ACC112 (cell line): Measurements from ENCODE around the gene CCDC195.

Source experiments
- H2AFZ ChIP-seq: fragments of 200-600 bp; sonication (generic); one replicate; pipeline ENCODE4 v1.6.0; 2017; ENCODE audit warnings: antibody characterized with exemption, low read length; ENCODE audit not compliant: unreplicated experiment
- H3K27ac ChIP-seq: fragments of 200-600 bp; sonication (generic); 2 replicates; pipeline ENCODE4 v1.5.1; 2014; ENCODE audit warnings: low read depth, mild to moderate bottlenecking, antibody characterized with exemption, low read length, moderate library complexity
- H3K27me3 ChIP-seq: fragments of 200-600 bp; sonication (generic); 2 replicates; pipeline ENCODE4 v1.6.1; 2014; ENCODE audit warnings: mild to moderate bottlenecking, antibody characterized with exemption, low read length, moderate library complexity, mixed read lengths; ENCODE audit not compliant: insufficient read depth
- H3K36me3 ChIP-seq: fragments of 200-600 bp; sonication (generic); 2 replicates; pipeline ENCODE4 v1.6.1; 2016; ENCODE audit warnings: mild to moderate bottlenecking, antibody characterized with exemption, low read length, moderate library complexity, mixed read lengths; ENCODE audit not compliant: insufficient read depth
- H3K4me1 ChIP-seq: fragments of 200-600 bp; sonication (generic); one replicate; pipeline ENCODE4 v1.6.1; 2016; ENCODE audit warnings: low read length, mixed read lengths; ENCODE audit not compliant: insufficient read depth, unreplicated experiment, control insufficient read depth
- H3K4me3 ChIP-seq: fragments of 200-600 bp; sonication (generic); 2 replicates; pipeline ENCODE4 v1.5.1; 2014; ENCODE audit warnings: mild to moderate bottlenecking, low read depth, low read length
- H3K79me2 ChIP-seq: fragments of 200-600 bp; sonication (generic); one replicate; pipeline ENCODE4 v1.6.0; 2016; ENCODE audit warnings: low read length; ENCODE audit not compliant: control insufficient read depth, unreplicated experiment, insufficient read depth

The CCDC195 gene

DNA sequence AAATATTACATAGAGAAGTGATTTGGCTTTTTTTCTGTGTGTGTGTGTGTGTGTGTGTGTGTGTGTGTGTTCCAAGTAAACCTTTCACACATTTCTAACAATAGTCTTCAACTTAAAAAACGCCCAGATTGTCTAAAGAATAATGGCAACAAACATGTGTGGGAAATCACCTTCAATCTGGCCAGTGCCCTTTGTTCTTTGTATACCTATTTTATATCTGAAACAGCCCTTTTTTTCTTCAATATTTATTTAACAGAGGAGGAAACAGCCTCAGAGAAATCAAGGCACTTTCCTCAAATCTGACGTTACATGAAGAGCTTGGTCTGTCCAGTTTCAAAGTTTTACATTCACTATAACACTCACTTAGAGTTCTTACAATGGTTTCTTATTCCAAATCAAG is 25.3 kb downstream of the CCDC195 start:
- Histone ChIP-seq H3K27me3 (no peaks in the 10 kb centered on the region), H3K36me3 (no peaks in the 10 kb centered on the region), H3K4me3 (no peak overlapping the region), H2AFZ (no peak overlapping the region), H3K79me2 (no peaks in the 10 kb centered on the region), H3K27ac (no peak overlapping the region), H3K4me1 (no peaks in the 10 kb centered on the region)

DNA sequence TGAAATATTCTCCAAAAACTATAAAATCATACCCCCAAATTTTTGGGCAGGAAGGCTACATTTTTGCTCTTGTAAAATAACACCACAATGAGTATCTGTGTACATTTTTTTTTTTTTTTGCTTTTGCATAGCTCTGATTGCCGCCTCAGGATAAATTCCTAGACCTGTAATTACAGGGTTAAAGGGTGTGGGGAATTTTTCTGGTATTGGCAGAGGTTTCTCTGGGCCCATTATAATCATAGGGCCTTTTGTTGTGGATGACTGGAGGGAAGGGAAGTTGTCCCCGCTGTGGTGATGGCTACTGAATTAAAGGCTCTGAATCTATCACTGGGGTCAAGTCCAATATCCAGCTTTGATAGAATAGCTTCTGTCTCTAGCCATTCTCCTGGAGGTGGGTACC is 26.6 kb downstream of the CCDC195 start:
- Histone ChIP-seq H3K27ac (no peak overlapping the region), H3K36me3 (no peaks in the 10 kb centered on the region), H2AFZ (no peak overlapping the region), H3K4me1 (no peaks in the 10 kb centered on the region), H3K27me3 (no peaks in the 10 kb centered on the region), H3K4me3 (no peak overlapping the region), H3K79me2 (no peaks in the 10 kb centered on the region)

DNA sequence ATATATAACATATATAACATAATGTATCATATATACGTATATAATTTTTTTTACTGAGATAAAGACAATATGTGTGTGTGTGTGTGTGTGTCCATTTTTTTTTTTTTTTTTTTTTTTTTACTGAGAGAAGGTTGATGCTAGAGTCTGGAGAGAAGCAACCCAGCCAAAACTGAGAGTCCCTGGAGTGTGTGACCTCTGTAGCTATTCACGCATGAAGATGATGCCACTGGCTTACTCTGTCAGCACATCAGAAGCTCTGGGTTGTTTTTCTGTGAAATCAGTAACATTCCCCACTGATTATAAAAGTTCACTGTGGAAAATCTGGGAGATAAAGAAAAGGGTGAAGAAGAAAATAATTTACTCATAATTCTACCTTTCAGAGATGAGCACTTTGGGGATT is 27.2 kb downstream of the CCDC195 start:
- Histone ChIP-seq H3K36me3 (no peaks in the 10 kb centered on the region), H2AFZ (no peak overlapping the region), H3K79me2 (no peaks in the 10 kb centered on the region), H3K4me3 (no peak overlapping the region), H3K27ac (no peak overlapping the region), H3K27me3 (no peaks in the 10 kb centered on the region), H3K4me1 (no peaks in the 10 kb centered on the region)

DNA sequence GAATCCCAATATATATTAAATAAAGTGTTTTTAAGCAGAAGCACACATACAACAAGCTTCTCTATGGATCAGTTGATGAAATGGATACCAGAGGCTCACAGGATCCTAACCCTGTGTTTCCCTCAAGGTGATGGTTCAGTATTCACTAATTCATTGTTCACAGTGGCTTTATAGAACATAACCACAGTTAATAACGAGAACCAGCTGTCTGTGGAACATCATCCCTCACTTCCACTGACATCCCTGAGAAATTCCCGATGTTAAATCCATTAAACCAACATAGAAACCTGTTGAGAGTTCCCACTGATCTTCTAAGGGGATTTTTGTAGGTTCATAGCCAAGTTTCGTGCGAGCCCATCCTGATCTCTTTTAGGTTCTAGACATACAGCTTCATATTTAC is 29.0 kb downstream of the CCDC195 start:
- Histone ChIP-seq H2AFZ (no peak overlapping the region), H3K4me3 (no peak overlapping the region), H3K4me1 (no peaks in the 10 kb centered on the region)

DNA sequence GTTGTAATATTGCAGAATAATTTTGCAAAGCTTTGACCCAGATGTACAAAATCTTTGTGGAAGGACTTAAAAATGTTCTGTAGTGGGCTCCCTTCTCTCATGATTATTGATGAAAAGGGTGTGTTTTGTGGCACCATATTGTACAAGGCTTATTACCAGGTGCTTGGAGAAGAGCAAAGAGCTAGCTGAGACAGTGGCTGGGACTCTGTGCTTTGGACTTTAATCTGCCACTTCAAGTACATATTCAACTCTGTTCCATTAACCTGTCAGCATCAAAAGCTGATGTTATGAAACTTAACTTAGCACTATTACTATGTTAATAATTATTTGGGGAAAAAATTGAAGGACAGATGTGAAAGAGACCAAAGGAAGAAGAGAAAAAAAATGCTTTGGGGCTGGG is 31.0 kb downstream of the CCDC195 start:
- no peaks in the 10 kb centered on the region for H3K36me3 ChIP-seq
- H3K4me3 ChIP-seq, result no peak overlapping the region
- no peaks in the 10 kb centered on the region for H3K4me1 ChIP-seq
- H2AFZ ChIP-seq, result no peak overlapping the region
- H3K27ac ChIP-seq, result no peak overlapping the region
- no peaks in the 10 kb centered on the region for H3K79me2 ChIP-seq
- H3K27me3 ChIP-seq, result no peaks in the 10 kb centered on the region

More for the DNA sequence above, 29.0 kb downstream of the CCDC195 start:
- no peaks in the 10 kb centered on the region for H3K79me2 ChIP-seq
- no peaks in the 10 kb centered on the region for H3K36me3 ChIP-seq
- H3K27ac ChIP-seq, result no peak overlapping the region
- no peaks in the 10 kb centered on the region for H3K27me3 ChIP-seq

DNA sequence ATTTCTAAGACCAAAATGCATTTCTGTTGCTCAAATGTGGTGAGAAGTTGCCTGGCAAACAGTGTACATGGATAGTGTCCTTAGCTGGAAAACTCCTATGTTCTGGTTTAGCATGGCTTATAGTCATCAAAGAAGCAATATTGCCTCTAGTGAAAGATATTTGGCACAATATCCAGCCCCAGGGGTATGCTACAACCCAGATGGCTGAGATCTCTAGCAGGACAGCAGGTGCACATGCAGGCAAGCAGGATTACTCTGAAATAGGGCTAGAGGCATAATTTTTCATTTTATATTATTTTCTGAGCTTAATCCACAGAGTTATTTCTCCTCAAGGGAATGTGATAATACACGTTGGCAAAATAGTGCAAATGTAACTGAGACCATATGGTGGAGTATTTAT is 34.0 kb downstream of the CCDC195 start:
- Histone ChIP-seq H3K36me3 (no peaks in the 10 kb centered on the region), H3K27me3 (no peaks in the 10 kb centered on the region), H3K27ac (no peak overlapping the region), H3K79me2 (no peaks in the 10 kb centered on the region), H3K4me1 (peaks cover 15% of the 10 kb centered on the region), H2AFZ (no peak overlapping the region), H3K4me3 (no peak overlapping the region)

DNA sequence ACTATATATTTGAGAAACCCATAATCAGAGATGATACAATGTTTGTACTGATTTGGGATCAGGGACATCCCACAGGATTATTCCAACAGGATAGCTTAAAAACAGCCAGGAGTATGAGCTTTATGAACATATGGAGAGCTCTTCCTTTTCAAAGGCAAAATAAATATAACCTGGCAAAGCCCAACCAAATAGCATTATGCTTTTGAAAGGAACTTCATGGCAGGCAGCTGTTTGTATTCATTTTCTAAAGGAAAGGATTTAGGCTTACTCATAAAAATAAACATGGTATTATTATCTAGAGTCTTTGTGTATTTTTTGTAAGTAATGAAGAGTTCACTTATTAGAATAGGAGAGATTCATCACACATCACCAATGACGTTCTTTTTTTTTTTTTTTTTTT is 44.4 kb downstream of the CCDC195 start:
- Histone ChIP-seq H3K4me3 (no peak overlapping the region), H3K27me3 (no peaks in the 10 kb centered on the region), H3K36me3 (no peaks in the 10 kb centered on the region), H3K79me2 (no peaks in the 10 kb centered on the region), H3K27ac (no peak overlapping the region), H2AFZ (no peak overlapping the region), H3K4me1 (no peaks in the 10 kb centered on the region)

DNA sequence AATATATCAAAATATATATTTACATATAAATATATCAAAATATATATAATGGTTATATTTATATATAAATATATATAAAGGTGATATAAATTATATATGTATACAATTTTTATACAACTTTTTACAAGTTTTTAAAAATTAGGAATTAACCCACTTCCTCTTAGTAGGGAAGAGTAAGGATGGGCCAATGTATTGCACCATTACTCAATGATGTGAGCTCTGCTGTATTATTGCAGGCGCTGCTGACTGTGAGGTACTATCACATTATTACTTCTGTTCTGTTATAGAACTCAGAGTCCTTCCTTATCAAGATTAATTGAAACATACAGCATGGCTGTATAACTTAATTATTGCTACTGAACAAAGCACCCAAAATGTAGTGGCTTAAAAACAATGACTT is 46.0 kb downstream of the CCDC195 start:
- Histone ChIP-seq H3K4me3 (no peak overlapping the region), H3K36me3 (no peaks in the 10 kb centered on the region), H3K79me2 (no peaks in the 10 kb centered on the region), H3K27me3 (no peaks in the 10 kb centered on the region), H3K27ac (no peak overlapping the region), H2AFZ (no peak overlapping the region), H3K4me1 (no peaks in the 10 kb centered on the region)

DNA sequence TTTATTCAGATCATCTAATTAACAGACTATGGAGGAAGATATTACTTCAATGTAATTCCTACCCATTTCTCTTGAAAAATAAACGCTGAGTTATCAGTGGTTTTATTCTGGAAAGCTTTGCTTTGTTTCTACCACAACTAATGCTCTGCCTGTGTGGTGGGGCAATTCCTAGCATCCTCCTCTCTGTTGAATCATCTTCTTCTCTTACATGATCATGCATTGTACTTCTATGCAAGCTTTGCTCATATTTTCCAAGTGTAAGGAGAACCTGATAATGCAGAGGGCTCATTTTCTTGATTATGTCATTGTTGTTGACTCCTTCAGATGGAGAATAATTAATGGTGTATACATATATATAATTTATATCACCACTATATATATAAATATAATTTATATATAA is 46.7 kb downstream of the CCDC195 start:
- Histone ChIP-seq H3K36me3 (no peaks in the 10 kb centered on the region), H2AFZ (no peak overlapping the region), H3K79me2 (no peaks in the 10 kb centered on the region), H3K4me3 (no peak overlapping the region), H3K27ac (no peak overlapping the region), H3K4me1 (no peaks in the 10 kb centered on the region), H3K27me3 (no peaks in the 10 kb centered on the region)

DNA sequence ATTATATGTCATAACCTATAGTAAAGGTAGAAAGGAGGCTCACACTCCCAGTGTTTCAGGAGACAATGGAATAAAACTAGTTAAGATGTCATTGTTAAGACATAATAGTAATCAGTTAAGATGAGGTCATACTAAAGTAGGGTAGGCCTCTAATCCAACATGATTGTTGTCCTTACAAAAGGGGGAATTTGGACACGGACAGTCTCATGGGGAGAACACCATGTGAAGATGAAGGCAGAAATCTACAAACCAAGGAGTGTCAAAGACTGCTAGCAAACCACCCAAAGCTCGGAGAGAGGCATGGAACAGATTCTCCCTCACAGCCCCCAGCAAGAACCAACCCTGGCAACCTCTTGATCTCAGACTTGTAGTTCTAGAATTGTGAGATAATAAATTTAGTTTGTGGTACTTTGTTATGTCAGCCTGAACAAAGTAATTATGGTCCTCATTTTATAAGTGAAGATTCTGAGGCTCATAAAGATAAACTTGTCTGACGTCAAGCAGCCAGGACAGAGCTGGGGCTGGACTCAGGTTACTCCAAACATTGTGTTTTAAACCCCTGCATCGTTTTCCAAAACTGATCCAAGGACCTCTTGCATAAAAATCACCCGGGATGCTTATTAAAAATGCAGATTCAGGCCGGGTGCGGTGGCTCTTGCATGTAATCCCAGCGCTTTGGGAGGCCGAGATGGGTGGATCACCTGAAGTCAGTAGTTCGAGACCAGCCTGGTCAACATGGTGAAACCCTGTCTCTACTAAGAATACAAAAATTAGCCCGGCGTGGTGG is 47.8 kb downstream of the CCDC195 start:
- Histone ChIP-seq H2AFZ (no peak overlapping the region), H3K27me3 (no peaks in the 10 kb centered on the region), H3K79me2 (no peaks in the 10 kb centered on the region), H3K4me3 (no peak overlapping the region), H3K27ac (no peak overlapping the region), H3K4me1 (no peaks in the 10 kb centered on the region), H3K36me3 (no peaks in the 10 kb centered on the region)

DNA sequence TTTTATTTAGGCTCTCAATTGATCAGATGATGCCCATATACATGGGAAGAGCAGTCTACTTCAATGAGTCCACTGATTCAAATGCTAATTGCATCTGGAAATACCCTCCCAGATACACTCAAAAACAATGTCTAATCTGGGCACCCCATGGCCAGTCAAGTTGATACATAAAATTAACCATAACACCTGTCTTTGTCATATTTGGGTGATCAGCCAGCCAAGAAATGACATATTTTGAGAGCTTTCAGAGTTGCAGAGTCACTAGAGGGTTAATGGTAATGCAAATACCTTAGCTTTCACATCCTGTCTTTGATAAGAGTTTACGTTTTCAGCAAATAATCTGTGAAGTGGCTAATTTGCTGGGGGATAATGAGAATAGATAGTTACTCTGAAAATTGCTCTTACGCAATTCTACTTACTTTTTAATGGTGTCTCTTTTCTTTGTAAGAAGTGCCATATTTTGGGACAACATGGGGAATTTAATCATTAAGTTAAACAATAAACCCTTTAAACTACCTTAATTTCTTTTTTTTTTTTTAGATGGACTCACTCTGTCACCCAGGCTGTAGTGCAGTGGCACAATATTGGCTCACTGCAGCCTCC is 49.1 kb downstream of the CCDC195 start:
- Histone ChIP-seq H2AFZ (no peak overlapping the region), H3K27me3 (no peaks in the 10 kb centered on the region), H3K79me2 (no peaks in the 10 kb centered on the region), H3K27ac (no peak overlapping the region), H3K36me3 (no peaks in the 10 kb centered on the region), H3K4me1 (no peaks in the 10 kb centered on the region), H3K4me3 (no peak overlapping the region)
